NT2/D1 (cell line): ENCODE data around the gene THSD7A.

ENCODE experiments used
- SUZ12 ChIP-seq: IDR thresholded peaks from 2 replicates; pipeline ENCODE4 v1.6.1; 2011; ENCODE audit not compliant: insufficient read length, insufficient read depth; ENCODE audit errors: extremely low read depth
- YY1 ChIP-seq: IDR thresholded peaks from 2 replicates; pipeline ENCODE4 v1.6.1; 2011; ENCODE audit not compliant: insufficient read length, insufficient read depth
- ZNF274 ChIP-seq: IDR thresholded peaks from 2 replicates; pipeline ENCODE4 v1.6.1; 2011; ENCODE audit warnings: mild to moderate bottlenecking, low read depth, low read length

- no peak for TF ChIP-seq YY1
- TF ChIP-seq SUZ12 = no peak
- TF ChIP-seq ZNF274 = no peak
These were observed 504.4 kb downstream of the THSD7A start for GRCh38 chr7:11327633-11328032.
